G401.6 (cell line): Measurements from ENCODE around the gene CCNH.

Source experiments
- FAIRE-seq: peaks from 2 replicates; lab custom pipeline; 2012; peaks lifted over from hg19 to GRCh38; lab: Jason Lieb, UNC

The CCNH gene

GRCh38 chr5:87360132-87360531 is 52.6 kb downstream of the CCNH start:
- FAIRE-seq: no peak

GRCh38 chr5:87359106-87359505 is 53.6 kb downstream of the CCNH start:
- no peak for FAIRE-seq

- no peak for FAIRE-seq
These were observed 58.2 kb downstream of the CCNH start for GRCh38 chr5:87354496-87354895.

GRCh38 chr5:87347841-87348240 is 64.9 kb downstream of the CCNH start:
- no peak for FAIRE-seq

DNA sequence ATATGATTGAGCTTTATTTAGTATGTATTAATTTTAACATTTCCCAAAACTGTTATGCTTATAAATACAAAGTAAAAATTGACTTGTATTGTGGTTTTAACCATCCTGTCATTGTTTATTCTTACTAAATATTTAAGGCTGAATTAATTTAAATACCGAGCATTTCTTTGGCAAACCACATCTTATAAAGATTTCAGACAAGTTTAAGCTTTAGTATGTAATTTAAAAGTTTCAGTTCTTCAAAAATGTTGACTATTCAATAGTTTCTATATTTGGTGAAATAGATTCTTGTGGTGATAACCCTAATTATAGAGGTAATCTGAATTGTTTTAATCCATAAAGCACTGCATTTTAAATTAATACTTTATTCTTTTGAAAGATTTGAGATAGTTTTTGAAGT is 65.5 kb downstream of the CCNH start:
- peak; percentile 86 for FAIRE-seq
